Keratinocyte (primary cell): ENCODE measurements around the gene SCAMP2. TPM values are rescaled to one million over a fixed set of nuclear protein-coding genes. Genes with fewer than 3 reads are reported as not detected.
A peak's percentile ranks its signal among the peaks of the same experiment; 100 is the strongest.

ENCODE experiments used
- DNase-seq: peaks from one replicate; pipeline ENCODE4 v3.0.0-alpha.2; 2011; ENCODE audit warnings: low read depth, missing footprints, low spot score
- FAIRE-seq: peaks from 2 replicates; lab custom pipeline; 2011; peaks lifted over from hg19 to GRCh38; lab: Jason Lieb, UNC
- H2AFZ ChIP-seq: 2 replicates; pipeline ENCODE4 v1.6.0; 2012; ENCODE audit warnings: low read length, control low read depth, inconsistent platforms; ENCODE audit not compliant: control insufficient read depth
- H3K27ac ChIP-seq: 2 replicates; pipeline ENCODE4 v1.5.1; 2011; ENCODE audit warnings: low read length; ENCODE audit not compliant: control insufficient read depth, insufficient read depth
- H3K27me3 ChIP-seq: 3 replicates; pipeline ENCODE4 v1.6.0; 2011; ENCODE audit warnings: low read length; ENCODE audit not compliant: control insufficient read depth, insufficient read depth; ENCODE audit errors: extremely low read depth
- H3K36me3 ChIP-seq, 2 experiments: 2 replicates in 1 of 2; 3 replicates in 1 of 2; pipeline ENCODE4 v1.5.1; 2011; ENCODE audit warnings: low read length in 2 of 2, mild to moderate bottlenecking in 1 of 2; ENCODE audit not compliant: control insufficient read depth in 2 of 2, insufficient read depth in 2 of 2; ENCODE audit errors: extremely low read depth in 1 of 2
- H3K4me1 ChIP-seq: 3 replicates; pipeline ENCODE4 v1.5.1; 2011; ENCODE audit warnings: low read length; ENCODE audit not compliant: control insufficient read depth, insufficient read depth; ENCODE audit errors: extremely low read depth
- H3K4me2 ChIP-seq: 3 replicates; pipeline ENCODE4 v1.6.0; 2011; ENCODE audit warnings: low read depth, low read length; ENCODE audit not compliant: control insufficient read depth, insufficient read depth; ENCODE audit errors: extremely low read depth
- H3K4me3 ChIP-seq, 3 experiments: fragments of 200-600 bp in 1 of 3; sonication (generic) in 1 of 3; 2 replicates in 2 of 3; 3 replicates in 1 of 3; pipeline ENCODE4 v1.5.1; 2011 to 2016; ENCODE audit warnings: low read length in 3 of 3, mild to moderate bottlenecking in 3 of 3, control low read depth in 2 of 3, inconsistent platforms in 1 of 3, low read depth in 1 of 3, mixed read lengths in 1 of 3, mixed run types in 1 of 3, moderate library complexity in 1 of 3; ENCODE audit not compliant: control insufficient read depth in 2 of 3, insufficient read depth in 2 of 3; ENCODE audit errors: extremely low read depth in 1 of 3
- H3K79me2 ChIP-seq: 2 replicates; pipeline ENCODE4 v1.6.0; 2012; ENCODE audit warnings: low read length; ENCODE audit not compliant: control insufficient read depth, insufficient read depth
- H3K9ac ChIP-seq: 3 replicates; pipeline ENCODE4 v1.6.0; 2011; ENCODE audit warnings: low read length; ENCODE audit not compliant: control insufficient read depth, insufficient read depth; ENCODE audit errors: extremely low read depth
- H3K9me1 ChIP-seq: 3 replicates; pipeline ENCODE4 v1.6.0; 2011; ENCODE audit warnings: low read length; ENCODE audit not compliant: control insufficient read depth, insufficient read depth; ENCODE audit errors: extremely low read depth
- H3K9me3 ChIP-seq: 2 replicates; pipeline ENCODE4 v1.5.1; 2012; ENCODE audit warnings: low read depth, low read length; ENCODE audit not compliant: control insufficient read depth
- H4K20me1 ChIP-seq: 3 replicates; pipeline ENCODE4 v1.6.0; 2011; ENCODE audit warnings: low read length; ENCODE audit not compliant: control insufficient read depth, insufficient read depth; ENCODE audit errors: extremely low read depth
- CTCF ChIP-seq, 3 experiments: IDR thresholded peaks in 1 of 3; conservative IDR thresholded peaks in 1 of 3; optimal IDR thresholded peaks in 1 of 3; 2 replicates in 2 of 3; 3 replicates in 1 of 3; pipeline versions ENCODE3 to v1.5.1; 2011; ENCODE audit warnings: low read length in 3 of 3, mild to moderate bottlenecking in 3 of 3, moderate library complexity in 2 of 3, control low read depth in 1 of 3, inconsistent platforms in 1 of 3; ENCODE audit not compliant: insufficient read depth in 2 of 3; ENCODE audit errors: extremely low read depth in 1 of 3
- EZH2 ChIP-seq: IDR thresholded peaks from one replicate; pipeline ENCODE4 v1.6.1; 2012; ENCODE audit warnings: inconsistent platforms, mild to moderate bottlenecking, low read length, moderate library complexity
- dilution Hi-C: fragments of 300-500 bp; cut with MboI; formaldehyde crosslinking; loops from one replicate; pipeline ENCODE4 v1.7.0; 2020; ENCODE audit warnings: low sequenced_read_pairs; ENCODE audit not compliant: extremely low pct_ligation_motif_present
- polyA plus RNA-seq, 5 experiments: library from polyadenylated mRNA; depleted of rRNA in 3 of 5; stranded (reverse) in 3 of 5; stranded (forward) in 1 of 5; unstranded in 1 of 5; fragments of >200 nt; gene quantifications; 1 replicate in 1 of 5; 2 replicates in 3 of 5; 3 replicates in 1 of 5; pipeline versions ENCODE4 v1.2.1 to v1.2.3, GENCODE V29; 2011 to 2012; ENCODE audit warnings: missing spikeins in 2 of 5, low read depth in 1 of 5, low replicate concordance in 1 of 5

The SCAMP2 gene
- polyA plus RNA-seq, 1 donor (not counting 4 experiments of a cell fraction or from before 2014, with no cell fraction given) = 72.8 TPM

- no peaks in the 10 kb centered on the region for H3K9me3 ChIP-seq
- TF ChIP-seq CTCF (optimal IDR thresholded peaks at IDR 0.05 in 1 of 3, IDR thresholded peaks at IDR 0.05 in 1 of 3, conservative IDR thresholded peaks at IDR 0.05 in 1 of 3; ENCODE audit: extremely low read depth in 1 of 3, insufficient read depth in 2 of 3, low read length in 3 of 3) (no peak), EZH2 (no peak)
- no peaks in the 10 kb centered on the region for H3K27me3 ChIP-seq
- H3K4me3 ChIP-seq = no peak overlapping the region
- DNase-seq (no peak), FAIRE-seq (peak; percentile 73)
- no peaks in the 10 kb centered on the region for H3K9me1 ChIP-seq
- no peak overlapping the region for H3K9ac ChIP-seq
- H3K36me3 ChIP-seq = no peaks in the 10 kb centered on the region
- dilution Hi-C loops = no loop called here
- no peaks in the 10 kb centered on the region for H4K20me1 ChIP-seq
- H3K79me2 ChIP-seq = no peaks in the 10 kb centered on the region
- no peak overlapping the region for H2AFZ ChIP-seq
- no peak overlapping the region for H3K27ac ChIP-seq
- peaks cover 28% of the 10 kb centered on the region for H3K4me1 ChIP-seq
- H3K4me2 ChIP-seq = peak overlapping the region; percentile 41
Observed at GRCh38 chr15:74884428-74885223, 11.5 kb upstream of the SCAMP2 start.

- TF ChIP-seq CTCF (optimal IDR thresholded peaks at IDR 0.05 in 1 of 3, IDR thresholded peaks at IDR 0.05 in 1 of 3, conservative IDR thresholded peaks at IDR 0.05 in 1 of 3; ENCODE audit: extremely low read depth in 1 of 3, insufficient read depth in 2 of 3, low read length in 3 of 3) (no peak), EZH2 (no peak)
- Histone ChIP-seq H3K9me1 (no peaks in the 10 kb centered on the region), H3K4me3 (no peak overlapping the region), H3K9me3 (no peaks in the 10 kb centered on the region), H4K20me1 (no peaks in the 10 kb centered on the region), H2AFZ (no peak overlapping the region), H3K27ac (no peak overlapping the region), H3K4me2 (no peak overlapping the region), H3K27me3 (no peaks in the 10 kb centered on the region), H3K4me1 (peaks cover 20% of the 10 kb centered on the region), H3K9ac (no peak overlapping the region), H3K79me2 (no peaks in the 10 kb centered on the region), H3K36me3 (no peaks in the 10 kb centered on the region)
- FAIRE-seq (no peak), DNase-seq (no peak)
- dilution Hi-C loops = no loop called here
Observed at GRCh38 chr15:74882528-74882927, 9.4 kb upstream of the SCAMP2 start.
